Measurements from ENCODE around the gene NUP214. TPM values are rescaled to one million over a fixed set of nuclear protein-coding genes. Genes with fewer than 3 reads are reported as not detected.

The NUP214 gene
- total RNA-seq, 1 experiment from 2014 or later, result 35.5 TPM

- no peak overlapping the region for H3K27ac ChIP-seq (ENCODE audit: low read depth, low read length)
- H3K36me3 ChIP-seq (ENCODE audit: control insufficient read depth in 1 of 2, insufficient read depth in 2 of 2, low read length in 2 of 2), result peaks cover 56 to 75% of the 10 kb centered on the region in 2 experiments
- H3K9me2 ChIP-seq (ENCODE audit: insufficient read depth), result no peaks in the 10 kb centered on the region
- no peak overlapping the region for H3K4me3 ChIP-seq (replicated peaks in 1 of 2; ENCODE audit: low read depth in 1 of 2, low read length in 2 of 2)
- no peak overlapping the region for H3K9ac ChIP-seq (ENCODE audit: low read length)
- ATAC-seq (no peak), DNase-seq (ENCODE audit: low read depth, low spot score) (no peak)
- no peaks in the 10 kb centered on the region for H3K9me3 ChIP-seq (ENCODE audit: control insufficient read depth in 1 of 2, insufficient read depth in 1 of 2, low read depth in 1 of 2, low read length in 2 of 2)
- H4K20me1 ChIP-seq (ENCODE audit: insufficient read depth), result no peaks in the 10 kb centered on the region
- no peaks in the 10 kb centered on the region for H3K4me1 ChIP-seq (ENCODE audit: control insufficient read depth in 1 of 2, insufficient read depth in 2 of 2, low read length in 2 of 2)
- ChIA-PET CTCF (no interaction called here), POLR2A (no interaction called here), RAD21 (ENCODE audit: low non-redundant PET in 1 of 2, low total read pairs in 2 of 2, uncharacterized antibody in 2 of 2, unreplicated experiment in 2 of 2) (no interaction called here)
- BruUV-seq (replicated peaks), result no TSS peak
- H3K27me3 ChIP-seq (ENCODE audit: insufficient read depth, low read length), result no peaks in the 10 kb centered on the region
- H2AFZ ChIP-seq (ENCODE audit: low read depth, low read length, poor library complexity, severe bottlenecking), result no peak overlapping the region
- H3K4me2 ChIP-seq (ENCODE audit: low read length), result no peak overlapping the region
- TF ChIP-seq SRF (IDR thresholded peaks at IDR 0.05; ENCODE audit: low read depth), result no peak
- no peak for TF ChIP-seq EZH2phosphoT487 (IDR thresholded peaks at IDR 0.05; ENCODE audit: borderline replicate concordance)
- no peak for TF ChIP-seq ZFX (IDR thresholded peaks at IDR 0.05)
- TF ChIP-seq, protein P1, sequence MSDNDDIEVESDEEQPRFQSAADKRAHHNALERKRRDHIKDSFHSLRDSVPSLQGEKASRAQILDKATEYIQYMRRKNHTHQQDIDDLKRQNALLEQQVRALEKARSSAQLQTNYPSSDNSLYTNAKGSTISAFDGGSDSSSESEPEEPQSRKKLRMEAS (IDR thresholded peaks at IDR 0.05), result no peak
- no peak for TF ChIP-seq POLR2A (IDR thresholded peaks at IDR 0.05; ENCODE audit: borderline replicate concordance, extremely low read depth, insufficient read depth, insufficient read length)
- no peak for TF ChIP-seq JUND (IDR thresholded peaks at IDR 0.05)
- TF ChIP-seq ELF1 (IDR thresholded peaks at IDR 0.05; ENCODE audit: borderline replicate concordance, low read depth), result no peak
- TF ChIP-seq EZH2 (IDR thresholded peaks at IDR 0.05), result no peak
- TF ChIP-seq TCF7L2 (IDR thresholded peaks at IDR 0.05; ENCODE audit: borderline replicate concordance, extremely low read depth, insufficient read depth, insufficient read length), result no peak
- no peak for TF ChIP-seq SP1 (IDR thresholded peaks at IDR 0.05; ENCODE audit: low read depth)
- no peak for TF ChIP-seq CEBPB (IDR thresholded peaks at IDR 0.05; ENCODE audit: low read depth)
- TF ChIP-seq EGR1 (IDR thresholded peaks at IDR 0.05; ENCODE audit: low read depth), result no peak
- TF ChIP-seq POLR2AphosphoS5 (IDR thresholded peaks at IDR 0.05; ENCODE audit: low read depth, low read length), result no peak
- TF ChIP-seq FOSL1 (IDR thresholded peaks at IDR 0.05; ENCODE audit: low read depth), result no peak
- TF ChIP-seq, protein P2, sequence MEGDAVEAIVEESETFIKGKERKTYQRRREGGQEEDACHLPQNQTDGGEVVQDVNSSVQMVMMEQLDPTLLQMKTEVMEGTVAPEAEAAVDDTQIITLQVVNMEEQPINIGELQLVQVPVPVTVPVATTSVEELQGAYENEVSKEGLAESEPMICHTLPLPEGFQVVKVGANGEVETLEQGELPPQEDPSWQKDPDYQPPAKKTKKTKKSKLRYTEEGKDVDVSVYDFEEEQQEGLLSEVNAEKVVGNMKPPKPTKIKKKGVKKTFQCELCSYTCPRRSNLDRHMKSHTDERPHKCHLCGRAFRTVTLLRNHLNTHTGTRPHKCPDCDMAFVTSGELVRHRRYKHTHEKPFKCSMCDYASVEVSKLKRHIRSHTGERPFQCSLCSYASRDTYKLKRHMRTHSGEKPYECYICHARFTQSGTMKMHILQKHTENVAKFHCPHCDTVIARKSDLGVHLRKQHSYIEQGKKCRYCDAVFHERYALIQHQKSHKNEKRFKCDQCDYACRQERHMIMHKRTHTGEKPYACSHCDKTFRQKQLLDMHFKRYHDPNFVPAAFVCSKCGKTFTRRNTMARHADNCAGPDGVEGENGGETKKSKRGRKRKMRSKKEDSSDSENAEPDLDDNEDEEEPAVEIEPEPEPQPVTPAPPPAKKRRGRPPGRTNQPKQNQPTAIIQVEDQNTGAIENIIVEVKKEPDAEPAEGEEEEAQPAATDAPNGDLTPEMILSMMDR (IDR thresholded peaks at IDR 0.05 in 2 of 3, conservative IDR thresholded peaks at IDR 0.05 in 1 of 3; ENCODE audit: borderline replicate concordance in 1 of 3, insufficient read depth in 1 of 3, low read depth in 2 of 3, low read length in 2 of 3), result no peak
- TF ChIP-seq CBX3 (IDR thresholded peaks at IDR 0.05; ENCODE audit: low read depth), result no peak
- TF ChIP-seq, protein P3, sequence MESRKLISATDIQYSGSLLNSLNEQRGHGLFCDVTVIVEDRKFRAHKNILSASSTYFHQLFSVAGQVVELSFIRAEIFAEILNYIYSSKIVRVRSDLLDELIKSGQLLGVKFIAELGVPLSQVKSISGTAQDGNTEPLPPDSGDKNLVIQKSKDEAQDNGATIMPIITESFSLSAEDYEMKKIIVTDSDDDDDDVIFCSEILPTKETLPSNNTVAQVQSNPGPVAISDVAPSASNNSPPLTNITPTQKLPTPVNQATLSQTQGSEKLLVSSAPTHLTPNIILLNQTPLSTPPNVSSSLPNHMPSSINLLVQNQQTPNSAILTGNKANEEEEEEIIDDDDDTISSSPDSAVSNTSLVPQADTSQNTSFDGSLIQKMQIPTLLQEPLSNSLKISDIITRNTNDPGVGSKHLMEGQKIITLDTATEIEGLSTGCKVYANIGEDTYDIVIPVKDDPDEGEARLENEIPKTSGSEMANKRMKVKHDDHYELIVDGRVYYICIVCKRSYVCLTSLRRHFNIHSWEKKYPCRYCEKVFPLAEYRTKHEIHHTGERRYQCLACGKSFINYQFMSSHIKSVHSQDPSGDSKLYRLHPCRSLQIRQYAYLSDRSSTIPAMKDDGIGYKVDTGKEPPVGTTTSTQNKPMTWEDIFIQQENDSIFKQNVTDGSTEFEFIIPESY (IDR thresholded peaks at IDR 0.05; ENCODE audit: extremely low read depth, insufficient replicate concordance, low read length), result no peak
- TF ChIP-seq RAD21 (IDR thresholded peaks at IDR 0.05; ENCODE audit: low read depth), result no peak
- TF ChIP-seq, protein P4, sequence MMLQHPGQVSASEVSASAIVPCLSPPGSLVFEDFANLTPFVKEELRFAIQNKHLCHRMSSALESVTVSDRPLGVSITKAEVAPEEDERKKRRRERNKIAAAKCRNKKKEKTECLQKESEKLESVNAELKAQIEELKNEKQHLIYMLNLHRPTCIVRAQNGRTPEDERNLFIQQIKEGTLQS (IDR thresholded peaks at IDR 0.05), result no peak
- no peaks in the 10 kb centered on the region for H3K79me2 ChIP-seq (ENCODE audit: insufficient read depth, low read length)
- intact Hi-C loops (cut with micrococcal nuclease), result no loop called here
Observed at GRCh38 chr9:131148966-131149687, 23.7 kb downstream of the NUP214 start.
